C4-2B (cell line): ENCODE results near the gene KISS1.

Experiments
- H3K27ac ChIP-seq: fragments of 450-650 bp; 2 replicates; pipeline ENCODE4 v1.5.1; 2017
- ZFX ChIP-seq: fragments of 450-650 bp; IDR thresholded peaks from 2 replicates; pipeline ENCODE4 v1.6.1; 2017
- TF ChIP-seq, protein P1 (sequence below): fragments of 450-650 bp; conservative IDR thresholded peaks from 2 replicates; pipeline ENCODE4 v1.5.1; 2017; ENCODE audit warnings: mild to moderate bottlenecking

Gene KISS1

DNA sequence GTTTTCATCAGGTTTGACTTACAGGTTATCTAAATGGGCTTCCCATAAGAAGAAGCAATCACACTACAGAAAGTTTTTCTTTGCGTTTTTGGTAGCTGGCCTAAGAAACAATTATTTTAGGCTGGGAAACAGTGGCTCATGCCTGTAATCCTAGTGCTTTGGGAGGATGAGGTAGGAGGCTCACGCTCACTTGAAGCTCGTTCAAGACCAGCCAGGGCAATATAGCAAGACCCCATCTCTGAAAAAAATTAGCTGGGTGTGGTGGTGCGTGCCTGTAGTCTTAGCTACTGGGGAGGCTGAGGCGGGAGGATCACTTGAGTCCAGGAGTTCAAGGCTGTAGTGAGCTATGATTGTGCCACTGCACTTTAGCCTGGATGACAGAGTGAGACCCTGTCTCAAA is 28.6 kb downstream of the KISS1 start:
- TF ChIP-seq, protein P1, sequence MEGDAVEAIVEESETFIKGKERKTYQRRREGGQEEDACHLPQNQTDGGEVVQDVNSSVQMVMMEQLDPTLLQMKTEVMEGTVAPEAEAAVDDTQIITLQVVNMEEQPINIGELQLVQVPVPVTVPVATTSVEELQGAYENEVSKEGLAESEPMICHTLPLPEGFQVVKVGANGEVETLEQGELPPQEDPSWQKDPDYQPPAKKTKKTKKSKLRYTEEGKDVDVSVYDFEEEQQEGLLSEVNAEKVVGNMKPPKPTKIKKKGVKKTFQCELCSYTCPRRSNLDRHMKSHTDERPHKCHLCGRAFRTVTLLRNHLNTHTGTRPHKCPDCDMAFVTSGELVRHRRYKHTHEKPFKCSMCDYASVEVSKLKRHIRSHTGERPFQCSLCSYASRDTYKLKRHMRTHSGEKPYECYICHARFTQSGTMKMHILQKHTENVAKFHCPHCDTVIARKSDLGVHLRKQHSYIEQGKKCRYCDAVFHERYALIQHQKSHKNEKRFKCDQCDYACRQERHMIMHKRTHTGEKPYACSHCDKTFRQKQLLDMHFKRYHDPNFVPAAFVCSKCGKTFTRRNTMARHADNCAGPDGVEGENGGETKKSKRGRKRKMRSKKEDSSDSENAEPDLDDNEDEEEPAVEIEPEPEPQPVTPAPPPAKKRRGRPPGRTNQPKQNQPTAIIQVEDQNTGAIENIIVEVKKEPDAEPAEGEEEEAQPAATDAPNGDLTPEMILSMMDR = no peak
- no peak for TF ChIP-seq ZFX
- no peak overlapping the region for H3K27ac ChIP-seq

DNA sequence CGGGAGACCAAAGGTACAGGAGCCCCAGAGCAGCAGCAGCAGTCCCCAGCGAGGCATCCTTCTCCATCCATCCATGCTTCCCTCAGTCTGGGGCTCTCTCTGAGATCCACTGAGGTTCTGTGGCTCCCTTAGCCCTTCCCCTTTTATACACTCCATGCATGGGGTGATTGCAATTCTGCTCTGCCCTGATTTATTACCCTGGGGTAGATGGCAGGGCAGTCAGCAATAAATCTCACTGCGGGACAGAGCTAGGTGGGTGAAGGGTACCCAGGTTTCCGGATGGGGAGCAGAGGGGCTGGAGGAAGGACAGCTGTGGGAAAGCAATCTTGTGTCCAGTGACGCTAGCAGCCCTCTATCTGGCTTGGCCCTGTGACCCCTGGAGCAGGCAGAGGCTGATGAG is 30.1 kb downstream of the KISS1 start, which contains the start of gene REN:
Gene REN, minus strand, starts transcription at position 119 of the 400 bp plus-strand sequence. Its CDS starts 44 bp downstream, at position 75.
- H3K27ac ChIP-seq = no peak within 1 kb of the TSS
- TF ChIP-seq, protein P1 = no peak
- no peak for TF ChIP-seq ZFX

DNA sequence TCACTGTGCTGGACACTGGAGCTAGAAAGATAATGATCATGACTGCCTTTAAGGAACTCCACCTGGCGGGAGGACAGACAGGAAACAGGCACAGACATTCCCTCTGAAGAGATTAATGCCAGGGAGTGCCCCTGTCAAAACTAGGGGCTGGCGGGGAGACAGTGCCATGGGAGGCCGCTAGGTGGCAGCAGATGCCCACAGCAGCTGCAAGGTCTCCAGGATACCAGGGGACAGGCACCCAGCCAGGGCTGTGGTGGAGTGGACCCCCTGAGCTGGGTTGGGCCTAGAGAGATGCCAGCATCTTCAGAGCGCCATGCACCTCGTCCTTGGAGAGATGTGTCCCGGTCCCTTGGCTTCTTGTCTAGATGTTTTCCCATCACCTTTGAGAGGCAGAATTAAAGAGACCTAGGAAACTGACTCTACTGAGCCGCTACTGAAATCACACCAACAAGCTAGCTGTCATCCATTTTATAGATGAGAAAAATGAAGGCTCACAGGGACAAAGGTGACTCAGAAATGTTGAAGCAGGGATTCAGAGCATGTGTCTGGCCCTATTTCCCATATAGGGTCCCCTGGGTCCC is 33.7 kb downstream of the KISS1 start:
- TF ChIP-seq ZFX = no peak
- TF ChIP-seq, protein P1 = peak; percentile 100
- no peak overlapping the region for H3K27ac ChIP-seq

DNA sequence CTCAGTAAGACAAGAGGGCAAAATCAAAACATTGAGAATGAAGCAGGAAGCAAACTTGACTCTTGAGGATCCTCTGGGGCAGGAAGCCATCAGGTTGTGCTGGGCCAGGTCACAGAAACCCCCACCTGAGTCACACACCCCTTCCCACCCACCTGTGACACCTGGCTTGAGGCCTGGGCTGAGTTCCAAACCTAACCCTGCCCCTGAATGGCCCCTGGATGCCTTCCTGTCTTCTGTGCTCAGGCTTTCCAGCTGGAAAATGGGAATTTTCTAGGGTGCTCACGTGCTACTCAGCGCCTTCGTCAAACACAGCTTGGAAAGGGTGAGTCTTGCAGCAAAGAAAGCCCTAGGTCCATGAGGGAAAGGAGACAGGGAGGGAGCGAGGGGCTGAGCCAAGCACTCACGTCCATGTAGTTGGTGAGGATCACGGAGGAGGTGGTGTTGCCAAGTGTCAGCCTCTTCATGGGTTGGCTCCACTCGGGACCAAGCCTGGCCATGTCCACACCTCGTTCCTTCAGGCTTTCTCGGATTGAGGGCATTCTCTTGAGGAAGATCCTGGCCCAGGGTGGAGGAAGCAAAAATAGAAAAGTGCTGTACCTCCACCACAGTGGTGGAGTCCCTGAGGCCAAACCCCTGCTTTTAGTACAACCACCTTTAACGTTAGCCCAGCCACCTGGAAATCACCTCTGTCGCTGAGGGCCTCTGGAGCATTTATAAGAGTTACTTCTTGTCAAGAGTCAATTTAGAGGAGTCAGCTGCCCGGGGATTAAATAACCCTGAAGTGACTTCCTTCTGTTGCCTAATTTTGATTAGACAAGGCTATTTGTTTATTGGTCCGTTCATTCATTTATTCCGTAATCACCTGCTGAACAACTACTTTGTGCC is 34.4 kb downstream of the KISS1 start:
- no peak for TF ChIP-seq ZFX
- TF ChIP-seq, protein P1 = no peak; the same call in 1 of the 2 replicates
- peak overlapping the region; percentile 25 for H3K27ac ChIP-seq

DNA sequence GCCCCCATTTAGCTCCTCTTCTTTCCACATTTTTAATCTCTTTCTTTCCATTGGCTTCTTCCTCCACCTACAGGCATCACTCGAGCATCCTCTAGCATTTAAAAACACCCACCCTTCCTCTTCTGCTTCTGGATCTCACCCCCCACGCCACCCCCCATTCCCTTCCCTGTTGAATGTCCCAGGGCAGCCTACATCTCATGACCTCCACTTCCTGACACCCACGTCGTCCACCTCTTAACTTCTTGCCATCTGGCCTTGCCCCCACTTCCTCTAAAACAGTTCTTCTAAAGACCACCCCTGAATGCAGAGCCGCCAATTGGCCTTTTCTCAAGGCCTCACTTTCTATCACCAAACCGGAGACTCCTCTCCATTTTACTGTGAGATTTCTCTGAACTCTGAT is 38.3 kb downstream of the KISS1 start:
- TF ChIP-seq, protein P1 = no peak
- TF ChIP-seq ZFX = no peak
- H3K27ac ChIP-seq = no peak overlapping the region

DNA sequence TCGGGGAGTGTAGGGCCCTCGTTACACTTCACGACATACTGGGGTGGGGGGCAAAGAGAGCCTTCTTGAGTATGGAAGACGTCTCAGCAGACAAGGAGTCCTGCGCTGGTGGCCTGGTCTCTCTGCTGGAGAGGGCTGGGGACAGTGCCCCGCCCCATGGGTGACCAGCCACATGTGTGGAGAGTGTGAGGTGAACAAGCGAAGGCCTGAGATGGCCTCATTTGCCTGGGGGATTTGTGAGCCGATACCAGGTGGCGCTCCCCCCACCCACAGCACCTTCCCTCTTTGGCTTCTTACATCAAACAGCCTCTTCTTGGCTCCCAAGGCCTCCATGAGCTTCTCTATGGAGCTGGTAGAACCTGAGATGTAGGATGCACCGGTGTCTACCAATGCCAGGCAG is 40.4 kb downstream of the KISS1 start:
- TF ChIP-seq, protein P1 = no peak
- TF ChIP-seq ZFX = no peak
- no peak overlapping the region for H3K27ac ChIP-seq
